ENCODE data around the gene EVX2.
A peak's percentile ranks its signal among the peaks of the same experiment; 100 is the strongest.

DNA sequence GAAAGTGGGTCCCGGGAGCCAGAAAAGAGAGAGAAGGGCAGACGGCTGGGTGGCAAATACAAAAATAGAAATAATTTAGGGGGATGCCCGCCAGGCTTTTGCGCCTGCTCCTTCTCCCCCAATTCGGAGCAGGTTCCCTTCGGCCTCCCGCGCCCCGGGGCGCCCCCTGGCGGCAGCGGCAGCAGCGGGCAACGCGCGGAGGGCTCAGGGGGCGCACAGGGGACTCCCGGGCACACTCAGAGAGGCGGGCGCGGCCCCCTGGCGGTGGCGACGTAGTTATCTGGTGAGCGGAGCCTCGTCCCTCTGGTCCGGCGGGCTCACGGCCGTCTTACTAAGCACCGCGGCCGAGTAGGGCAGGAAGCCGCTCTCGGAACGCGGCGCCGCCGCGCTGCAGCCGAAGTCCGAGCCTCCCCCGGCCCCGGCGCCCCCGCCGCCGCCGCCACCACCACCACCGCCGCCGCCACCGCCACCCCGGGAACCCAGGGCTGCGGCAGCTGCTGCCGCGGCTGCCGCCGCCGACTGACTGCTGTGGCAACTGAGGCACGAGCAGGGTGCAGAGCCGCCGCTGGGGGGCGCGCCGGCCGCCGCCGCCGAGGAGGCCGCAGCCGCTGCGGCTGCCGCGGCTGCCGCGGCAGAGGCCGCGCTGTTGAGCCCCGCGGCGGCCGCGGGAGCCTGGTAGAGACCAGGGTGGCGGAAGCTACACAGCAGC is 3.8 kb downstream of the EVX2 start:
- TF ChIP-seq, protein P1, sequence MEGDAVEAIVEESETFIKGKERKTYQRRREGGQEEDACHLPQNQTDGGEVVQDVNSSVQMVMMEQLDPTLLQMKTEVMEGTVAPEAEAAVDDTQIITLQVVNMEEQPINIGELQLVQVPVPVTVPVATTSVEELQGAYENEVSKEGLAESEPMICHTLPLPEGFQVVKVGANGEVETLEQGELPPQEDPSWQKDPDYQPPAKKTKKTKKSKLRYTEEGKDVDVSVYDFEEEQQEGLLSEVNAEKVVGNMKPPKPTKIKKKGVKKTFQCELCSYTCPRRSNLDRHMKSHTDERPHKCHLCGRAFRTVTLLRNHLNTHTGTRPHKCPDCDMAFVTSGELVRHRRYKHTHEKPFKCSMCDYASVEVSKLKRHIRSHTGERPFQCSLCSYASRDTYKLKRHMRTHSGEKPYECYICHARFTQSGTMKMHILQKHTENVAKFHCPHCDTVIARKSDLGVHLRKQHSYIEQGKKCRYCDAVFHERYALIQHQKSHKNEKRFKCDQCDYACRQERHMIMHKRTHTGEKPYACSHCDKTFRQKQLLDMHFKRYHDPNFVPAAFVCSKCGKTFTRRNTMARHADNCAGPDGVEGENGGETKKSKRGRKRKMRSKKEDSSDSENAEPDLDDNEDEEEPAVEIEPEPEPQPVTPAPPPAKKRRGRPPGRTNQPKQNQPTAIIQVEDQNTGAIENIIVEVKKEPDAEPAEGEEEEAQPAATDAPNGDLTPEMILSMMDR (IDR thresholded peaks at IDR 0.05) = peak in 4 of 6 experiments; percentile 40 to 52 (median 46)
- no peak for TF ChIP-seq POLR2A (IDR thresholded peaks at IDR 0.05)

Measured in Peyer's patch (tissue), 4 donors.